ENCODE measurements around the gene HECW1.

HECW1 gene

GRCh38 chr7:43443381-43443780, 330.9 kb downstream of the HECW1 start:
- TF ChIP-seq CTCF (conservative IDR thresholded peaks at IDR 0.05; ENCODE audit: low read depth, low read length) = no peak
- no peak for DNase-seq (ENCODE audit: low read depth)
- H3K4me3 ChIP-seq (ENCODE audit: low read length) = no peak overlapping the region

GRCh38 chr7:43444711-43445578, 332.5 kb downstream of the HECW1 start:
- no peak for DNase-seq (ENCODE audit: low read depth)
- H3K4me3 ChIP-seq (ENCODE audit: low read length) = no peak overlapping the region
- no peak for TF ChIP-seq CTCF (conservative IDR thresholded peaks at IDR 0.05; ENCODE audit: low read depth, low read length)

GRCh38 chr7:43449577-43449976, 337.1 kb downstream of the HECW1 start:
- no peak for DNase-seq (ENCODE audit: low read depth)
- no peak for TF ChIP-seq CTCF (conservative IDR thresholded peaks at IDR 0.05; ENCODE audit: low read depth, low read length)
- H3K4me3 ChIP-seq (ENCODE audit: low read length) = no peak overlapping the region

- no peak overlapping the region for H3K4me3 ChIP-seq (ENCODE audit: low read length)
- TF ChIP-seq CTCF (conservative IDR thresholded peaks at IDR 0.05; ENCODE audit: low read depth, low read length) = no peak
- no peak for DNase-seq (ENCODE audit: low read depth)
Measured at GRCh38 chr7:43450894-43451293, 338.4 kb downstream of the HECW1 start.

DNA sequence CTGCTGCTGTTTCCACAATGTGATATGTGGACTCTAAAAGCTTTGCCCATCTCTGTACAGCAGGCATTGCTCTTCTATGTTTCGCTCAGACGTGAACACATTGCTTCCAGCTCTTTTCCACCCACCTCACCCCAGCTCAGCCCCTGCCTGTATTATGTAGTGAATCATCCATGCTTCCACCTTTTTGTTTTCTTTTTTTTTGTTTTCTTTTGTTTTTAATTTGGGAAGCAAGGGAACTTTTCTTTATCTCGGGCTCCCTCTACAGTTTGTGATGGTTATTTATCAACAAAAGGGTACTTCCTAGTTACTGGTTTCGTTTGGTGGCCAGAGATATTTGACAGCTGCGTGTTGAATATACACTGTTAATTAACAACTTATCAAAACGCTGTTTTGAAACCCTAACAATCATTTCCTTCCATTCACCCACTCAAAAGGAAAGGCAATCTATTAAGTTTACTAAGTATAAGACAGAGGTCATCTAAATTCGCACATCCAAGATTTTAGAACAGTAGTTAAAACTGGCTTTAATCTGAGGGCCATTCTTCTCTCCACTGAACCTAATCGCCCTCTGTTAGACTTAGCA, 342.6 kb downstream of the HECW1 start:
- DNase-seq (ENCODE audit: low read depth) = peak; percentile 13
- peak; percentile 49 for TF ChIP-seq CTCF (conservative IDR thresholded peaks at IDR 0.05; ENCODE audit: low read depth, low read length)
- no peak overlapping the region for H3K4me3 ChIP-seq (ENCODE audit: low read length)

- TF ChIP-seq CTCF (conservative IDR thresholded peaks at IDR 0.05; ENCODE audit: low read depth, low read length) = no peak
- no peak overlapping the region for H3K4me3 ChIP-seq (ENCODE audit: low read length)
- no peak for DNase-seq (ENCODE audit: low read depth)
Measured at GRCh38 chr7:43456200-43456599, 343.8 kb downstream of the HECW1 start.

Data from retinal pigment epithelial cell (primary cell).